GM19193 (cell line): ENCODE measurements around the gene EBF4.

Experiments
- POLR2A ChIP-seq: IDR thresholded peaks from 4 replicates; pipeline ENCODE4 v1.6.1; 2011; ENCODE audit not compliant: insufficient read depth, insufficient read length; ENCODE audit errors: extremely low read depth

Gene EBF4

GRCh38 chr20:2694519-2694918, 1.9 kb downstream of the EBF4 start:
- no peak for TF ChIP-seq POLR2A

GRCh38 chr20:2695206-2695983, 2.8 kb downstream of the EBF4 start:
- no peak for TF ChIP-seq POLR2A

GRCh38 chr20:2696646-2697045, 4.1 kb downstream of the EBF4 start:
- no peak for TF ChIP-seq POLR2A

GRCh38 chr20:2697768-2698167, 5.2 kb downstream of the EBF4 start:
- TF ChIP-seq POLR2A = no peak

- TF ChIP-seq POLR2A = no peak
Observed at GRCh38 chr20:2698186-2698817, 5.7 kb downstream of the EBF4 start.

GRCh38 chr20:2698912-2699311, 6.3 kb downstream of the EBF4 start:
- TF ChIP-seq POLR2A = no peak

- no peak for TF ChIP-seq POLR2A
Observed at GRCh38 chr20:2699775-2700413, 7.3 kb downstream of the EBF4 start.

- TF ChIP-seq POLR2A = no peak
Observed at GRCh38 chr20:2700913-2701620, 8.5 kb downstream of the EBF4 start.

- no peak for TF ChIP-seq POLR2A
Observed at GRCh38 chr20:2701671-2702081, 9.1 kb downstream of the EBF4 start.

- TF ChIP-seq POLR2A = no peak
Observed at GRCh38 chr20:2703716-2704475, 11.3 kb downstream of the EBF4 start.

GRCh38 chr20:2705931-2706645, 13.5 kb downstream of the EBF4 start:
- no peak for TF ChIP-seq POLR2A

GRCh38 chr20:2706688-2707352, 14.2 kb downstream of the EBF4 start:
- TF ChIP-seq POLR2A = no peak

- TF ChIP-seq POLR2A = no peak
Observed at GRCh38 chr20:2707353-2708072, 14.9 kb downstream of the EBF4 start.
